ENCODE results near the gene FTCDNL1. TPM values are rescaled to one million over a fixed set of nuclear protein-coding genes. Genes with fewer than 3 reads are reported as not detected.

FTCDNL1 gene
- total RNA-seq, 1 donor: 4.7 TPM

DNA sequence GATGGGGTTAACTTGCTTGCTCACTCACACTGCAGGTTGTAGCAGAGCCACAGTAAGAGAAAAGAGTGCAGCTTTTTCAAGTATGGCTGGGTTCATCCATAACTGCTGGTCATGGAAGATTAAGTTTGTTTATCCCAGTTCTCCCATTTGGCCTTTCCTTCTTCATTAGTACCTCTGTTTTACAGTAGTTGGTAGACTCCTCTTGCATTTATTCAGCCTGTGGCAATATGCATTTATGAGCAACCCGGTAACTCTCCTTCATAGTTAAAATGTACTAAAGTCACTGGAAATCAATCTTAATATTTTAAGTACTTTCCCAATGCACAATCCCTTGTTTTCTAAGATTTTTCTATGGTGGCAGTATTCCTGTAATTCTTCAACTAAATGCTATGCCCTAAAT lies 14.0 kb downstream of the FTCDNL1 start:
- no peak overlapping the region for H3K27ac ChIP-seq (ENCODE audit: low read depth, low read length)
- no peak overlapping the region for H3K4me3 ChIP-seq (ENCODE audit: insufficient read depth, low read length)
- H3K4me1 ChIP-seq (ENCODE audit: insufficient read depth, low read length): no peaks in the 10 kb centered on the region
- no peak overlapping the region for H2AFZ ChIP-seq (ENCODE audit: low read length)
- no peaks in the 10 kb centered on the region for H3K9me3 ChIP-seq (ENCODE audit: low read depth, low read length)
- DNase-seq (ENCODE audit: insufficient read length, low spot score, missing footprints): no peak
- H3K27me3 ChIP-seq (ENCODE audit: insufficient read depth, low read length): no peaks in the 10 kb centered on the region
- no peaks in the 10 kb centered on the region for H3K36me3 ChIP-seq (ENCODE audit: insufficient read depth, low read length)
- no peaks in the 10 kb centered on the region for H4K20me1 ChIP-seq (ENCODE audit: insufficient read depth, low read length)
- H3K4me2 ChIP-seq (ENCODE audit: insufficient read depth, low read length): no peak overlapping the region
- TF ChIP-seq, protein P1, sequence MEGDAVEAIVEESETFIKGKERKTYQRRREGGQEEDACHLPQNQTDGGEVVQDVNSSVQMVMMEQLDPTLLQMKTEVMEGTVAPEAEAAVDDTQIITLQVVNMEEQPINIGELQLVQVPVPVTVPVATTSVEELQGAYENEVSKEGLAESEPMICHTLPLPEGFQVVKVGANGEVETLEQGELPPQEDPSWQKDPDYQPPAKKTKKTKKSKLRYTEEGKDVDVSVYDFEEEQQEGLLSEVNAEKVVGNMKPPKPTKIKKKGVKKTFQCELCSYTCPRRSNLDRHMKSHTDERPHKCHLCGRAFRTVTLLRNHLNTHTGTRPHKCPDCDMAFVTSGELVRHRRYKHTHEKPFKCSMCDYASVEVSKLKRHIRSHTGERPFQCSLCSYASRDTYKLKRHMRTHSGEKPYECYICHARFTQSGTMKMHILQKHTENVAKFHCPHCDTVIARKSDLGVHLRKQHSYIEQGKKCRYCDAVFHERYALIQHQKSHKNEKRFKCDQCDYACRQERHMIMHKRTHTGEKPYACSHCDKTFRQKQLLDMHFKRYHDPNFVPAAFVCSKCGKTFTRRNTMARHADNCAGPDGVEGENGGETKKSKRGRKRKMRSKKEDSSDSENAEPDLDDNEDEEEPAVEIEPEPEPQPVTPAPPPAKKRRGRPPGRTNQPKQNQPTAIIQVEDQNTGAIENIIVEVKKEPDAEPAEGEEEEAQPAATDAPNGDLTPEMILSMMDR (IDR thresholded peaks at IDR 0.05; ENCODE audit: extremely low read depth, low read depth, low read length): no peak
- no peaks in the 10 kb centered on the region for H3K79me2 ChIP-seq (ENCODE audit: insufficient read depth, low read length)

DNA sequence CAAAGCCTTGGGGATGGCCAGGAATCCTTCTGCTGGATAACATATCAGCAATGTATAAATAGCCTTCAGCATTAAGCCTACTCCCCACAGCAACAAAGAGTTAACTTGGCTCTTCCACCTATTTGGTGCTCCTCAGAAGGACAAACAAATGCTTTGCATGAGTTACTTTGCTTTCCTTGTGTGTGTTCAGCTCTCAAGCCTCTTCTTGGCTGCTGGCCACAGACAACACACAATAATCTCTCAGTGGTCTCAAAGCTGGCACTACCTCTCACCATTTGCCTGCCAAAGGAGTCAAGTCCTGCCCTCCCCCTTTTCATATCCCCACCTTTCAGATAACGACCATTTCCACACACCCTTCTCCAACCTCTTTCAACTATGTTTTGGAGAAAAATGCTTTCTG lies 17.5 kb downstream of the FTCDNL1 start:
- TF ChIP-seq, protein P1 (IDR thresholded peaks at IDR 0.05; ENCODE audit: extremely low read depth, low read depth, low read length): no peak
- no peaks in the 10 kb centered on the region for H3K9me3 ChIP-seq (ENCODE audit: low read depth, low read length)
- no peaks in the 10 kb centered on the region for H3K36me3 ChIP-seq (ENCODE audit: insufficient read depth, low read length)
- H2AFZ ChIP-seq (ENCODE audit: low read length): no peak overlapping the region
- H3K27ac ChIP-seq (ENCODE audit: low read depth, low read length): no peak overlapping the region
- H4K20me1 ChIP-seq (ENCODE audit: insufficient read depth, low read length): no peaks in the 10 kb centered on the region
- H3K4me3 ChIP-seq (ENCODE audit: insufficient read depth, low read length): no peak overlapping the region
- H3K79me2 ChIP-seq (ENCODE audit: insufficient read depth, low read length): no peaks in the 10 kb centered on the region
- no peak overlapping the region for H3K4me2 ChIP-seq (ENCODE audit: insufficient read depth, low read length)
- H3K4me1 ChIP-seq (ENCODE audit: insufficient read depth, low read length): no peaks in the 10 kb centered on the region
- no peak for DNase-seq (ENCODE audit: insufficient read length, low spot score, missing footprints)
- no peaks in the 10 kb centered on the region for H3K27me3 ChIP-seq (ENCODE audit: insufficient read depth, low read length)

DNA sequence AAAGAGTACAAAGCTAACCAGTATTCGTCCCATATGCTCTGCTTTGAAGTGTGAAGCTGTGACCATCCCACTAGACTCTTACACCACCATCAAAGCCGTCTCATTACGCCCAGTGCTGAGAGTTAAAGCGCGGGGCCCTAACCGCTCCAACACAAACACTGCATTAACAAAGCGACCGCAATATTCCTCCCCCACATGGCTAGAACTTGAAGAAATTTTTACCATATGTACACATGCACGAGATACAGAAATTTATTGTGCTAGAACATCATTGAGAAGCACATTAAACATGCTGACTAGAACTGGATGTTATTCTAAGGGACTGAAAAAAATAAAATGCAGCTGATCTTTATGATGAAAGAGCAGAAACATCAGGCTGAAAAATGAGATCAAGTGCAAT lies 20.5 kb downstream of the FTCDNL1 start:
- H3K4me3 ChIP-seq (ENCODE audit: insufficient read depth, low read length): no peak overlapping the region
- no peak overlapping the region for H2AFZ ChIP-seq (ENCODE audit: low read length)
- no peak for DNase-seq (ENCODE audit: insufficient read length, low spot score, missing footprints)
- no peaks in the 10 kb centered on the region for H3K36me3 ChIP-seq (ENCODE audit: insufficient read depth, low read length)
- TF ChIP-seq, protein P1 (IDR thresholded peaks at IDR 0.05; ENCODE audit: extremely low read depth, low read depth, low read length): no peak
- no peaks in the 10 kb centered on the region for H3K4me1 ChIP-seq (ENCODE audit: insufficient read depth, low read length)
- H3K9me3 ChIP-seq (ENCODE audit: low read depth, low read length): no peaks in the 10 kb centered on the region
- no peak overlapping the region for H3K27ac ChIP-seq (ENCODE audit: low read depth, low read length)
- no peak overlapping the region for H3K4me2 ChIP-seq (ENCODE audit: insufficient read depth, low read length)
- no peaks in the 10 kb centered on the region for H4K20me1 ChIP-seq (ENCODE audit: insufficient read depth, low read length)
- H3K27me3 ChIP-seq (ENCODE audit: insufficient read depth, low read length): no peaks in the 10 kb centered on the region
- no peaks in the 10 kb centered on the region for H3K79me2 ChIP-seq (ENCODE audit: insufficient read depth, low read length)

DNA sequence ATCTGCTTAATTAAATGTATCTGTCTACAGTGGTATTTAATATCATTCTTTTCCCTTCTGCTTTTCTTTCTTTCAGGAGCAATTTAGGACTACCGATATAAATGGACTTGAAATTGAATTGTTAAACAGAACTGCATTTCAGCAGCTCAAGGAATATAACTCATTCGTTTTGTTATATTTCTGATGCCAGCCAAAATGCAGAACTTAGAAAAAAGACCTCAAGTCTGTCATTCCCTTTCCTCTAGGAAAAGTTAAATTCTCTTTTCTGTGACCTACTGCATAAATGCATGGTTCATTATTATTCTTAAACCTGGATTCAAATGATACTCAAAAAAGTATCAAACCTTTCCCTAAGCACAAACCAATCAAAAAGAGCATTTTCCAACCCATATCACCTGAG lies 21.4 kb downstream of the FTCDNL1 start:
- no peaks in the 10 kb centered on the region for H4K20me1 ChIP-seq (ENCODE audit: insufficient read depth, low read length)
- no peak overlapping the region for H3K4me2 ChIP-seq (ENCODE audit: insufficient read depth, low read length)
- TF ChIP-seq, protein P1 (IDR thresholded peaks at IDR 0.05; ENCODE audit: extremely low read depth, low read depth, low read length): no peak
- no peaks in the 10 kb centered on the region for H3K9me3 ChIP-seq (ENCODE audit: low read depth, low read length)
- no peak overlapping the region for H2AFZ ChIP-seq (ENCODE audit: low read length)
- no peak overlapping the region for H3K27ac ChIP-seq (ENCODE audit: low read depth, low read length)
- no peak for DNase-seq (ENCODE audit: insufficient read length, low spot score, missing footprints)
- H3K4me3 ChIP-seq (ENCODE audit: insufficient read depth, low read length): no peak overlapping the region
- H3K36me3 ChIP-seq (ENCODE audit: insufficient read depth, low read length): no peaks in the 10 kb centered on the region
- H3K4me1 ChIP-seq (ENCODE audit: insufficient read depth, low read length): no peaks in the 10 kb centered on the region
- no peaks in the 10 kb centered on the region for H3K79me2 ChIP-seq (ENCODE audit: insufficient read depth, low read length)
- no peaks in the 10 kb centered on the region for H3K27me3 ChIP-seq (ENCODE audit: insufficient read depth, low read length)

Data from osteoblast (primary cell).